B cell (primary cell): ENCODE data around the gene AGTPBP1. TPM values are rescaled to one million over a fixed set of nuclear protein-coding genes. Genes with fewer than 3 reads are reported as not detected.

ENCODE experiments used
- ATAC-seq: fragments of 200-7000 bp; cut with Tn5 transposase; one replicate; pipeline ENCODE4 v1.10.0; 2021; ENCODE audit warnings: low read depth, mild to moderate bottlenecking, moderate number of reproducible peaks, moderate library complexity
- CTCF ChIA-PET: fragments of 350-600 bp; sonication (Branson Sonifier 250); formaldehyde crosslinking; loops from one replicate; lab custom pipeline; 2021; ENCODE audit warnings: antibody characterized with exemption, inconsistent platforms; lab: Charles Lee
- POLR2A ChIA-PET: fragments of 350-600 bp; sonication (Branson Sonifier 250); formaldehyde crosslinking; loops from one replicate; lab custom pipeline; 2021; ENCODE audit warnings: antibody characterized with exemption; lab: Charles Lee
- DNase-seq: peaks from one replicate; pipeline ENCODE4 v3.0.0; 2013
- H2AFZ ChIP-seq: 2 replicates; pipeline ENCODE4 v1.6.1; 2012; ENCODE audit warnings: mild to moderate bottlenecking, low read depth, low read length; ENCODE audit not compliant: insufficient read depth, poor library complexity, severe bottlenecking
- H3K27ac ChIP-seq, 2 donors: 1 replicate in 1 of 2; 2 replicates in 1 of 2; pipeline ENCODE4 v1.5.1; 2012 to 2013; ENCODE audit warnings: low read length in 2 of 2, mild to moderate bottlenecking in 2 of 2, moderate library complexity in 1 of 2
- H3K27me3 ChIP-seq, 4 experiments: fragments of 200-600 bp in 1 of 4; sonication (generic) in 1 of 4; replicated peaks in 1 of 4; 1 replicate in 2 of 4; 2 replicates in 2 of 4; pipeline versions ENCODE4 v1.6.1 to v1.7.0; 2013 to 2016; ENCODE audit warnings: low read length in 3 of 4, mild to moderate bottlenecking in 2 of 4, mixed read lengths in 1 of 4, moderate library complexity in 1 of 4; ENCODE audit not compliant: insufficient read depth in 4 of 4, control insufficient read depth in 3 of 4; ENCODE audit errors: control extremely low read depth in 1 of 4
- H3K36me3 ChIP-seq, 2 experiments: replicated peaks in 1 of 2; 1 replicate in 1 of 2; 2 replicates in 1 of 2; pipeline versions ENCODE4 v1.6.1 to v1.7.1; 2013; ENCODE audit warnings: low read length in 1 of 2; ENCODE audit not compliant: insufficient read depth in 2 of 2, control insufficient read depth in 1 of 2; ENCODE audit errors: control extremely low read depth in 1 of 2, extremely low read depth in 1 of 2
- H3K4me1 ChIP-seq, 2 donors: fragments of 200-600 bp in 1 of 2; sonication (generic) in 1 of 2; 1 replicate in 1 of 2; 2 replicates in 1 of 2; pipeline versions ENCODE4 v1.5.1 to v1.6.1; 2013 to 2017; ENCODE audit warnings: low read length in 2 of 2; ENCODE audit not compliant: control insufficient read depth in 2 of 2, insufficient read depth in 2 of 2
- H3K4me2 ChIP-seq: replicated peaks from 2 replicates; pipeline ENCODE3; 2012; ENCODE audit warnings: mild to moderate bottlenecking, low read depth, low read length; ENCODE audit not compliant: poor library complexity, severe bottlenecking
- H3K4me3 ChIP-seq, 5 experiments: fragments of 200-600 bp in 1 of 5; sonication (generic) in 1 of 5; 1 replicate in 3 of 5; 2 replicates in 2 of 5; pipeline versions ENCODE4 v1.5.1 to v1.7.0; 2011 to 2016; ENCODE audit warnings: low read length in 4 of 5, mild to moderate bottlenecking in 4 of 5, low read depth in 2 of 5, control low read depth in 1 of 5, moderate library complexity in 1 of 5; ENCODE audit not compliant: insufficient read depth in 1 of 5; ENCODE audit errors: control extremely low read depth in 1 of 5, extremely low read depth in 1 of 5
- H3K79me2 ChIP-seq: fragments of 200-600 bp; sonication (generic); one replicate; pipeline ENCODE4 v1.6.0; 2016; ENCODE audit warnings: low read length; ENCODE audit not compliant: control insufficient read depth, insufficient read depth
- H3K9ac ChIP-seq: fragments of 200-600 bp; sonication (generic); 2 replicates; pipeline ENCODE4 v1.6.1; 2017; ENCODE audit warnings: mild to moderate bottlenecking, low read length, moderate library complexity
- H3K9me3 ChIP-seq, 3 donors: one replicate each; pipeline versions ENCODE4 v1.6.1 to v1.7.1; 2013; ENCODE audit warnings: low read length in 2 of 3; ENCODE audit not compliant: control insufficient read depth in 2 of 3, insufficient read depth in 1 of 3; ENCODE audit errors: control extremely low read depth in 1 of 3
- H4K20me1 ChIP-seq: 2 replicates; pipeline ENCODE4 v1.6.0; 2012; ENCODE audit warnings: mild to moderate bottlenecking, low read length; ENCODE audit not compliant: insufficient read depth, control insufficient read depth, poor library complexity, severe bottlenecking
- H3K27ac Mint-ChIP-seq: one replicate; pipeline ENCODE4 v1.8.0; 2021; ENCODE audit warnings: mixed read lengths
- H3K27me3 Mint-ChIP-seq: one replicate; pipeline ENCODE4 v1.8.0; 2021; ENCODE audit warnings: mixed read lengths
- H3K4me1 Mint-ChIP-seq: one replicate; pipeline ENCODE4 v1.8.0; 2021; ENCODE audit warnings: mixed read lengths
- H3K4me3 Mint-ChIP-seq: one replicate; pipeline ENCODE4 v1.8.0; 2021; ENCODE audit warnings: mixed read lengths
- H3K9me3 Mint-ChIP-seq: one replicate; pipeline ENCODE4 v1.8.0; 2022; ENCODE audit warnings: mixed read lengths; ENCODE audit not compliant: insufficient read depth
- EZH2 ChIP-seq: IDR thresholded peaks from 2 replicates; pipeline ENCODE4 v1.6.1; 2012; ENCODE audit warnings: borderline replicate concordance, low read depth, mild to moderate bottlenecking, moderate library complexity, low read length; ENCODE audit not compliant: insufficient read depth, poor library complexity, severe bottlenecking
- WGBS: methylation state at CpG from one replicate; pipeline ENCODE4 v1.1.5; 2013; ENCODE audit warnings: missing lambda C conversion rate; ENCODE audit not compliant: insufficient coverage; 5-methylcytosine and 5-hydroxymethylcytosine counted together
- intact Hi-C: fragments of 100-400 bp; cut with micrococcal nuclease; formaldehyde crosslinking; loops from one replicate; pipeline ENCODE4 v1.10.0; 2022
- polyA plus RNA-seq: library from polyadenylated mRNA; depleted of rRNA; stranded (reverse); fragments of >200 nt; gene quantifications from 2 replicates; pipeline ENCODE4 v1.2.3, GENCODE V29; 2012
- total RNA-seq, 2 donors: library from RNA; stranded (reverse); fragments of 120-200 nt in 1 of 2; gene quantifications; 1 replicate in 1 of 2; 2 replicates in 1 of 2; pipeline versions ENCODE4 v1.2.3 to v1.2.4, GENCODE V29; 2013 to 2022
- TF ChIP-seq, protein P1 (sequence below): fragments of 200-600 bp; IDR thresholded peaks from one replicate; pipeline ENCODE4 v1.8.0; 2022; ENCODE audit warnings: antibody characterized with exemption, mild to moderate bottlenecking

AGTPBP1 gene
- total and polyA plus RNA-seq, 2 donors (not counting 1 experiment from before 2014, with no cell fraction given) = 7.5 to 33.1 TPM

GRCh38 chr9:85533538-85533937, 208.2 kb downstream of the AGTPBP1 start:
- Histone ChIP-seq H3K79me2 (no peaks in the 10 kb centered on the region), H3K4me1 (no peaks in the 10 kb centered on the region), H3K4me2 (no peak overlapping the region), H3K27me3 (no peaks in the 10 kb centered on the region), H3K9me3 (no peaks in the 10 kb centered on the region), H4K20me1 (no peaks in the 10 kb centered on the region), H3K36me3 (no peaks in the 10 kb centered on the region), H3K27ac (no peak overlapping the region), H3K9ac (no peak overlapping the region), H3K4me3 (no peak overlapping the region), H2AFZ (no peak overlapping the region)
- H3K9me3 Mint-ChIP-seq = no peaks in the 10 kb centered on the region
- intact Hi-C loops = no loop called here
- TF ChIP-seq EZH2 = no peak
- TF ChIP-seq, protein P1, sequence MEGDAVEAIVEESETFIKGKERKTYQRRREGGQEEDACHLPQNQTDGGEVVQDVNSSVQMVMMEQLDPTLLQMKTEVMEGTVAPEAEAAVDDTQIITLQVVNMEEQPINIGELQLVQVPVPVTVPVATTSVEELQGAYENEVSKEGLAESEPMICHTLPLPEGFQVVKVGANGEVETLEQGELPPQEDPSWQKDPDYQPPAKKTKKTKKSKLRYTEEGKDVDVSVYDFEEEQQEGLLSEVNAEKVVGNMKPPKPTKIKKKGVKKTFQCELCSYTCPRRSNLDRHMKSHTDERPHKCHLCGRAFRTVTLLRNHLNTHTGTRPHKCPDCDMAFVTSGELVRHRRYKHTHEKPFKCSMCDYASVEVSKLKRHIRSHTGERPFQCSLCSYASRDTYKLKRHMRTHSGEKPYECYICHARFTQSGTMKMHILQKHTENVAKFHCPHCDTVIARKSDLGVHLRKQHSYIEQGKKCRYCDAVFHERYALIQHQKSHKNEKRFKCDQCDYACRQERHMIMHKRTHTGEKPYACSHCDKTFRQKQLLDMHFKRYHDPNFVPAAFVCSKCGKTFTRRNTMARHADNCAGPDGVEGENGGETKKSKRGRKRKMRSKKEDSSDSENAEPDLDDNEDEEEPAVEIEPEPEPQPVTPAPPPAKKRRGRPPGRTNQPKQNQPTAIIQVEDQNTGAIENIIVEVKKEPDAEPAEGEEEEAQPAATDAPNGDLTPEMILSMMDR = no peak
- DNase-seq (no peak), ATAC-seq (no peak)
- no peak overlapping the region for H3K27ac Mint-ChIP-seq
- H3K27me3 Mint-ChIP-seq = peaks cover 3% of the 10 kb centered on the region
- 100% methylated on average over 4 of the region's 4 CpGs for WGBS
- CTCF ChIA-PET = no interaction called here
- no peak overlapping the region for H3K4me3 Mint-ChIP-seq
- POLR2A ChIA-PET = no interaction called here
- no peaks in the 10 kb centered on the region for H3K4me1 Mint-ChIP-seq

DNA sequence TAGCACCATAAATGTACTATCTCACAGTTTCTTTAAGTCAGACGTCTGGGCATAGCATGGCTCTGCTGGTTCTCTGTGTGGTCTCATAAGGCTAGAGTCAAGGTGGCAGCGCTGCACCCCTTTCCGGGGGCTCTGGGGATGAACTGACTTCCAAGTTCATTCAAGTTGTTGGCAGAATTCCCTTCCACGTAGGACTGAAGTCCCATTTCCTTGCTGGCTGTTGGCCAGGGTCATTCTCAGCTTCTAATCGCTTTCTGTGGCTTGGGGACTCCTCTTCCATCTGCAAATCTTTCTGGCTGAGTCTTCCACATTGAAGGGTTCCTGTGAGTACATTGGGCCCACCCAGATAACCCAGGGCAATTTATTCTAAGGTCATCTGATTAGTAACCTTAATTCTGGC, 211.0 kb downstream of the AGTPBP1 start:
- 90% methylated on average over 5 of the region's 5 CpGs for WGBS
- Histone ChIP-seq H3K4me3 (no peak overlapping the region), H3K27ac (no peak overlapping the region), H3K36me3 (no peaks in the 10 kb centered on the region), H3K4me2 (no peak overlapping the region), H2AFZ (no peak overlapping the region), H3K9ac (no peak overlapping the region), H3K4me1 (no peaks in the 10 kb centered on the region), H4K20me1 (no peaks in the 10 kb centered on the region), H3K79me2 (no peaks in the 10 kb centered on the region), H3K27me3 (peaks cover 0 to 4% (median 0%) of the 10 kb centered on the region in 4 experiments), H3K9me3 (peaks cover 0 to 4% (median 0%) of the 10 kb centered on the region in 3 donors)
- Mint-ChIP-seq H3K9me3 (no peaks in the 10 kb centered on the region), H3K27me3 (peaks cover 7% of the 10 kb centered on the region), H3K27ac (no peak overlapping the region), H3K4me3 (no peak overlapping the region), H3K4me1 (no peaks in the 10 kb centered on the region)
- intact Hi-C loops = no loop called here
- ChIA-PET CTCF (no interaction called here), POLR2A (no interaction called here)
- DNase-seq (no peak), ATAC-seq (no peak)
- TF ChIP-seq, protein P1 = no peak
- TF ChIP-seq EZH2 = no peak
